IPS-18c (cell line): ENCODE measurements around the gene TMEM74B.
"Not testable (repeated sequence)": the region's sequence is repeated elsewhere in the genome, so short reads cannot be mapped to it uniquely, and the experiment has no call there.

Experiments
- H3K4me3 ChIP-seq: 2 replicates; pipeline ENCODE4 v1.7.0; 2013; ENCODE audit warnings: low read depth, mild to moderate bottlenecking, low read length, moderate library complexity; ENCODE audit not compliant: insufficient read depth
- H3K9me3 ChIP-seq: one replicate; pipeline ENCODE4 v1.6.1; 2013; ENCODE audit warnings: mild to moderate bottlenecking, low read length, moderate library complexity; ENCODE audit not compliant: control insufficient read depth, insufficient read depth

TMEM74B gene

DNA sequence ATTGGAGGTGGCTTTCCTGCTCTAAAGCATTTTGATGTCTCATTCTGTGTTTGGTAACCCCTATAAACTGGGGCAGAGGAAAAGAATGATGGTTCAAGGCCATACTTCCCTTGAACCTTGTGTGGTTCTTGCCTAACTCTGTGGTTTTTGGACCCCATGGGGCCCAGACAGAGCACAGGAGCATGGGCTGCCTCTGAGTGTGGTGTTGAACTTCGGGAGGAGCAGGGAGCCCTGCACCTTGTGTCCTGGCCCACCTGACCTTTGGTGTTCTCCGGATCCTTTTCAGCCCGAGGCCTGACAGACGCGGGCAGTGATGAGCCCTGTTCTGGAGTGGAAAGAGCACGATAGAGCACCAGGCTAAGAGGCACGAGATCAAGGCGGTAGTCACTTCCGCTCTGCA is 18.8 kb downstream of the TMEM74B start:
- no peaks in the 10 kb centered on the region for H3K9me3 ChIP-seq

DNA sequence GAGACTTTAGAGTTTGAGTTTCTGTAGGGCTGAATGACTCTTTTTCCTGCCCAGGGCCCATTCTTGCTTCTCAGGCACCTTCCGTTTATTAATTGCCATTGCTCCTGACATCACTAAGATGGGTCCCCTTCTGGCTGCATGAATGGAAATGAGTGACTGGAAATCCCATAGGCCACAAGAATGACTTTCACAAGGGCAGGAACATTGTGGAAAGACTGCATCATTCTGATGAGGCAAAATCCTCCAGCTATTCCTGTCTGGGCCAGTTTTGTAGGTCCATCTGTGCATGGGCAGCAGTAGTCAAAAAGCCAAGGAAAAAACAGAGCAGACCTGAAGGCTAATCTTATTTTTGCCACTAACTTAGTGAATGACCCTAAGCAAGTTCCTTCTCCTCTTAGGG is 19.3 kb downstream of the TMEM74B start:
- no peak overlapping the region for H3K4me3 ChIP-seq
- H3K9me3 ChIP-seq, result no peaks in the 10 kb centered on the region

More for the DNA sequence above, 18.8 kb downstream of the TMEM74B start:
- H3K4me3 ChIP-seq, result no peak overlapping the region

DNA sequence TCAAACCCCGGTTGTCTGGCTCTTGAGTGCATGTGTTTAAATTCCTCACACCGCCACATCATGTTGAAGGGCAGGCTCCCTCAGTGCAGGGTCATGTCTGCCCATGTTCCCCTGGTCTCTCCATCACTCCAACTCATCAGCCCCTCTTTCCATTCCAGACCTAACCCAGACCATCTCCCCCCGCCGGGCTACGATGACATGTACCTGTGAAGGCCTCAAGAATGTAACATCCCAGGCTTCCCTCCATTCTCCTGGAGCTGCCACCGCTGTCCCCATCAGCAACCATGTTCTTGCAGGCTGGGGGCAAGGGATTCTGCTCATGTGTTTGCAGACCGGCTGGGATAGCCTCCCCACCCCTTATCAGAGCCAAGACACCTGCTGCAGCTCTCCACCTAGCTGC is 19.9 kb downstream of the TMEM74B start:
- H3K4me3 ChIP-seq, result no peak overlapping the region
- H3K9me3 ChIP-seq, result no peaks in the 10 kb centered on the region

DNA sequence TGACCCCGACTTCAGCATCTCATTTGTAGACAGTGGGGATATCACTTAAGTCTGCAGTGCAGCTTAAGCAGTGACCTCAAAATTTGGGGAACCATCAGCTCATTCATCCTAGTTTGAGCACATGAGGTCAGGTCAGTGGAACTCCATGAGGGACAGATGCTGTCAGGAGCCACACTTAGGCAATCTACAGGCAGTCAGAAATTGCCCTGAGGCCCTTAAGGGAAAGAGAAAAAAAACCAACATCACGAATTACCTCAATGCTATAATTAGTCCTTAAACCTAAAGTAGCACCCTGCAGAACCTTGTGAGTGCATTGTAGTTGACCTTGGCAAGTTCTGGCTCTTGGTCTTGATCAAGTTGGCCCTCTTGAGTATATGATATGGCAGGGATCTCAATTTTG is 21.1 kb downstream of the TMEM74B start:
- H3K4me3 ChIP-seq, result no peak overlapping the region
- H3K9me3 ChIP-seq, result no peaks in the 10 kb centered on the region

DNA sequence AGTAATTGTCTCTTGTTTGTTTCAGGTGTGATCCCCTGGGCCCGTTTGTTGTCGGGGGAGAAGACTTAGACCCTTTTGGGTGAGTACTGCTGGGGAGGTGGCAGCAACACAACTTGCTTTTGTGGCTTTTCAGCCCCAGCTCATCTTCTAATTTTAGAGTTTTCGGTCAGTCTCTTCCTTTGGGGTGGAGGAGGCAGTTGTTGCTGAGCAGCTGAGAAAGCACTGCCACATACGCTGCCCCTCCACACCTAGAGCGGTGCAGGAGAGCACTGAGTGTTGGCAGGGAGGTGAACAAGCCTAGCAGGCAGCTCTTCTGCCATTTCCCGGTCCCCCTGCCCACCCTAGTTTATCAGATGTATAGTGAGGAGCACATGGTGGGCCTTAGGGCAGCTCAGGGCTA is 21.7 kb downstream of the TMEM74B start:
- H3K4me3 ChIP-seq, result no peak overlapping the region
- no peaks in the 10 kb centered on the region for H3K9me3 ChIP-seq

DNA sequence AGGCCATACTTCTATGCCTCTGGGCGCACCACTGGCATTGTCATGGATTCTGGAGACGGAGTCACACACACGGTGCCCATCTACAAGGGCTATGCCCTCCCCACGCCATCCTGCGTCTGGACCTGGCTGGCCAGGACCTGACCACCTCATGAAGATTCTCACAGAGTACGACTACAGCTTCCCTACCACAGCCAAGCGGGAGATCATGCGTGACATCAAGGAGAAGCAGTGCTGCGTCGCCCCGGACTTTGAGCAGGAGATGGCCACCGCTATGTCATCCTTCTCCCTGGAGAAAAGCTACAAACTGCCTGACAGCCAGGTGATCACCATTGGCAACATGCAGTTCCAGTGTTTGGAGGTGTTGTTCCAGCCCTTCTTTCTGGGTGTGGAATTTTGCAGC is 23.8 kb downstream of the TMEM74B start:
- H3K4me3 ChIP-seq, result no peak overlapping the region

DNA sequence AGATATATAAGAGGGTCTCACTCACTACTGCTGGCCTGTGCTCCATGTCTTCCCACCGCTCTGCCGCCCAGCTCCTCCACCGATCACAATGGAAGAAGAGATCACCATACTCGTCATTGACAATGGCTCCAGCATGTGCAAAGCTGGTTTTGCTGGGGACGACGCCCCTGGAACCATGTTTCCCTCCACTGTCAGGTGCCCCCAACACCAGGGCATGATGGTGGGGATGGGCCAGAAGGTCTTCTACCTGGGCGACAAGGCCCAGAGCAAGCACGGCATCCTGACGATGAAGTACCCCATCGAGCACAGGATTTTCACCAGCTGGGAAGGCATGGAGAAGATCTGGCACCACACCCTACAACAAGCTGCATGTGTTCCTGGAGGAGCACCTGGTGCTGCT is 24.3 kb downstream of the TMEM74B start:
- Histone ChIP-seq H3K4me3 (no peak overlapping the region), H3K9me3 (no peaks in the 10 kb centered on the region)

More for the DNA sequence above, 23.8 kb downstream of the TMEM74B start:
- no peaks in the 10 kb centered on the region for H3K9me3 ChIP-seq

DNA sequence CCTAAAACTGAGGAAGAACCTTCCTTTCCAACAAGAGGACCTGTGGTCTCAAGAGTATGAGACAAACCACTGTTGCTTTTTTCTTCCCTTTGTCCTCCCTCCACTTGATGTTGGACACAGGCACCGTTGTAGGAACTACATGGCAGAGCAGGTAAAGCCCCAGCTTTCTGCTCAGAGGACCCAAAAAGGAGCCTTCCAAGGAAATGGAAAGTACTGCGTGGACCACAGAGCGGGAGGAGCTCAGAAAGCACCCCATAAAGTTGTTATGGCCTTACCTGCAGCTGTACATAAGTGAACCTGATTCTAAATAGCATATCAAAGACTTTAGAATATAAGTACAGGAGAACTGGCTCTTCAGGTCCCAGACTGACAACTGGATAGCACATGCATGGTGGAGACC is 29.4 kb downstream of the TMEM74B start:
- H3K9me3 ChIP-seq, result no peaks in the 10 kb centered on the region
- H3K4me3 ChIP-seq, result no peak overlapping the region

DNA sequence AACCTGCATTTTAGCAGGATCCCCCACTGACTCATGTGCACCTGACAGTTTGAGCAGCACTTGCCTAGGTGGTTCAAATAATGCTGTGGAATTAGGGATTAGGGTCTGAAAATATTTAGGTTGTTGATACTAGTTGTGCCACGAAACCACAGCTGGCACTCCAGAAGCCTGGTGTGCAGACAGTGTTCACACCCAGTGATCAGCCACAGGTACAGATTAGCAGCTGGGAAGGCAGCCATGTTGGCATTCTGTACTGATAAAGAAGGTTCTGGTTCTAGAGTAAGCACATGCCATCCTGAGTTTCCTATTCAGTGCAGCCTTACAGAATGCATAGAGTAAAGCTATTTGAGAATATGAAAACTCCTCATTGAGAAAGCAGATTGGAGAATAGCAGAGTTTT is 30.1 kb downstream of the TMEM74B start:
- H3K9me3 ChIP-seq, result no peaks in the 10 kb centered on the region
- no peak overlapping the region for H3K4me3 ChIP-seq

DNA sequence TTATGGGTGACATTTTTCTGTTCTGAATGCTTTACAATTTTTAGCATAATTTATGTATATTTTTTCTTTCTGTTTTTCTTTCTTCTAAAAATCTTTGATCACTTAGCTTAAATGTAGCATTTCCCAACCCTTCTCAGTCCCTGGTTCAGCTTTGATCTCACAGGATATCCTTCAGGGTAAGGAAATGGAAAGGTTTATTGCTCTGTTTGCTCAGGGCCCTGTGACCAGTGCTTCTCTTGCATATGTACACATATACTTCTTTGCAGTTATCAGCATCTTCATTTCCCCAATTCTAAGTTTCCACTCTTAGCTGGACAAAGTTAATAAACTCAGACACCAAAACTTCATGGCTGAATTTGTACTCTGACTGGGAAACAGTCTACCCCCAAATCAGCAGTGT is 30.6 kb downstream of the TMEM74B start:
- Histone ChIP-seq H3K4me3 (no peak overlapping the region), H3K9me3 (no peaks in the 10 kb centered on the region)

DNA sequence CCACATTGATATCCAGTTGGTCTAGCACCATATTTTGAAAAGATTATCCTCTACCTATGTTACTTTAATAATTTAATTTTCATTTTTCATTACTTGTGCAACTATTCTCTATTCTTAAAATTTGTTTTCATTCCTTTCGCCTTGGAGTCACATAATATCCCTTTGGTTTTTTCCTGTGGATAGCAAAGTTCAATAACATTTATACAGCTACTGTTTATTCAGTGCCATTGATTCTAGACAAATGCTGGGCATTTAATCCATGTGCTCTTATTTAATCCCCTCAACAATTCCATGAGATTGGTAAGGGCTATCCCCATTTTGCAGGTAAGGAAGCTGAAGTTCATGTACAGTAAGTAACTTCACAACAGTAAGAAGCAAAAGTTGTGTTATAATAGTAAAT is 33.8 kb downstream of the TMEM74B start:
- Histone ChIP-seq H3K9me3 (no peaks in the 10 kb centered on the region), H3K4me3 (no peak overlapping the region)

DNA sequence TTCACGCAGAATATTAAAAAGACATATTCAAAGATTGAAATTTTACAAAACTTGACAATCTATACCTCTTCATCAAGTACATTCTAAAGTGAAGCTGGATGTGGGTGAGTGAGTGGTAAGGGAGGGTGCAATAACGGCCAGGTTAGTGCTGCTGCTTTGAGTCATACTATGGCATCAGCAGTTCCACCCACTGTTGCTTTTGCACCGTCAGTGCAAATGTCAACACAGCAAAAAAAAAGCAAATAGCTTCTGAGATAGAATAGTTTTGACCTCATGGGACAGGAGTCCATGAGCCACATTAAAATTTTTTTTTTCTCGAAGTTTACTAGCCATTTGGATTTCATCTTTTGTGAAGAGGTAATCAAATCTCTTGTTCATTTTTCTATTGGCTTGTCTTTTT is 34.6 kb downstream of the TMEM74B start:
- H3K9me3 ChIP-seq, result no peaks in the 10 kb centered on the region
- H3K4me3 ChIP-seq, result no peak overlapping the region

DNA sequence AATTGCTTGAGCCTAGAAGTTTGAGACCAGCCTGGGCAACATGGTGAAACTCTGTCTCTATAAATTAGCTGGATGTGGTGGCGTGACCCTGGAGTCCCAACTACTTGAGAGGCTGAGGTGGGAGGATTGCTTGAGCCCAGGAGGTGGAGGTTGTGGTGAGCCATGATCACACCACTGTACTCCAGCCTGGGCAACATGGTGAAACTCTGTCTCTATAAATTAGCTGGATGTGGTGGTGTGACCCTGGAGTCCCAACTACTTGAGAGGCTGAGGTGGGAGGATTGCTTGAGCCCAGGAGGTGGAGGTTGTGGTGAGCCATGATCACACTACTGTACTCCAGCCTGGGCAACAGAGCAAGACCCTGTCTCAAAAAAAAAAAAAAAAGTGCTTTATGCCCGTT is 35.0 kb downstream of the TMEM74B start:
- H3K4me3 ChIP-seq, H3K9me3 ChIP-seq: not testable (repeated sequence)

DNA sequence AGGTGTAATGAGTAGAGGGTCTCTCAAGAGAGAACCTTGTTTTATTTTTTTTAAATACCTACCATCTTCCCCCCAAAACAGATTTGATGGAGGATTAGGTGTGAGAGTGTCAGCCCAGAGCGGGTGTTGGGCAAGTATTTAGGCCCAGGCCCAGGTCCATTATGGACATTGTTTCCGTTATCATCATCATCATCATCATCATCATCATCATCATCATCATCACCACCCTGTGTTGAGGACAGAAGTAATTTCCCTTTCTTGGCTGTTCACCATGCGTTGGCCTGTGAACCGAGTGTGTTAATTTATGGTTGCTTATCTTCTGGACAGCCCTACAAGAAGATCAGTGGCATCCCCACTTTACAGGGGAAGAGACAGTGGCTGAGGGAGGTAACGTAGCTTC is 37.8 kb downstream of the TMEM74B start:
- no peaks in the 10 kb centered on the region for H3K9me3 ChIP-seq
- H3K4me3 ChIP-seq, result no peak overlapping the region

DNA sequence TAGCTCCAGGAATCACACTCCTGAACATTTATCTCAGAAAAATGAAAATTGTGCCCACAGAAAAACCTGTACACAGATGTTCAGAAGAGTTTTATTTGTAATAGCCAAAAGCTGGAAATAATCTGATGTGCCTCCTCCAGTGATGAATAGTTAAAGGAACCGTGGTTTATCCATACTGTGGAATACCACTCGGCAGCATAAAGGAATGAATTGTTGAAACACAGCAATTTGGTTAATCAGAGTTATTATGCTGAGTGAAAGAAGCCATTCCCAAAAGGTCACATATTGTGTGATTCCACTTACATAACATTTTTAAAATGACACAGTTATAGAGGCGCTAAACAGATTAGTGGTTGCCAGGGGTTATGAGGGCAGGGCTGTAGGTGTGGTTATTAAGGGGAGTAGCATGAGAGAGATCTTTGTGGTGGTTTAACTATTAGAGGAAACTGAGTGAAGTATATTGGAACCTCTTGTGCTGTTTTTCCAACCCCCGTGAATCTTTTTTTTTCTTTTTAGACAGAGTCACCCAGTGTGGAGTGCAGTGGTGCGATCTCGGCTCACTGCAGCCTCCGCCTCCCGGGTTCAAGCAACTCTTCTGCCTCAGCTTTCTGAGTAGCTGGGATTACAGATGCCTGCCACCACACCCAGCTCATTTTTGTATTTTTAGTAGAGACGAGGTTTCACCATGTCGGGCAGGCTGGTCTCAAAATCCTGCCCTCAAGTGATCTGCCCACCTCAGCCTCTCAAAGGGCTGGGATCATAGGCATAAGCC is 40.2 kb downstream of the TMEM74B start:
- Histone ChIP-seq H3K9me3 (no peaks in the 10 kb centered on the region), H3K4me3 (no peak overlapping the region)

DNA sequence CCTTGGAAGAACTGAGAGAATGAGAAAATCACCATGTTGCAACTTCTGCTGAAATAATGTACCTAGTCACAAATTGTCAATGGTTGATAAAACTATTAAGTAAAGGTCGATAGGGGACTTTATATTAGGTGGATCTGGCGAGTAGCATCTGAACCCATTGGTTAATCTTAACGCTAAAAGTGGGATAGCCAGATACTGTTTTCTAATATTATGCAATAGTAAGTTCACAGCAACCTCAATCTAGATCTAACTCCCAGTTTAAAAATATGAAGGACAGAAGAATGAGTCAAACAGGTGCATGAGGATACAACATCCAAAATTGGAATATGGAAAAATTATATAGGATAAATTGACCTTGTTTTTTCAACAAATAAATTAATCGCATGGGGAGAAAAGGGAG is 47.5 kb downstream of the TMEM74B start:
- no peaks in the 10 kb centered on the region for H3K9me3 ChIP-seq
- H3K4me3 ChIP-seq, result no peak overlapping the region

DNA sequence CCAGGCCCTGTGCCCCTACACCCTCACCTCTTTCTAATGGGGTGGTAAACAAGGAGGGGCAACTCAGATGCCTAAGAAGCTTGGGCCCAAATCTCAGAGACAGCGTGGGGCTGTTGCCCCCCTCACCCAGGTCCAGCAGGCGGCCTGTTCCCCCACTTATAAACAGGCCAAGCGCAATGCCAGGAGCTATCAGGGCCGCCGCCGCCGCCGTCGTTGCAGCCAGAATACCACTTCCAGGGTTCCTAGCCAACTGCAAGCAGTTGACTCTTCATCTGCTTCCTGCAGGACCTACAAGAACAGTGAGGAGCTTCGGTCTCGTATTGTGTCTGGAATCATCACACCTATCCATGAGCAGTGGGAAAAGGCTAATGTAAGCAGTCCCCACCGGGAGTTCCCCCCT is 49.9 kb downstream of the TMEM74B start:
- H3K4me3 ChIP-seq, result no peak overlapping the region
- no peaks in the 10 kb centered on the region for H3K9me3 ChIP-seq

DNA sequence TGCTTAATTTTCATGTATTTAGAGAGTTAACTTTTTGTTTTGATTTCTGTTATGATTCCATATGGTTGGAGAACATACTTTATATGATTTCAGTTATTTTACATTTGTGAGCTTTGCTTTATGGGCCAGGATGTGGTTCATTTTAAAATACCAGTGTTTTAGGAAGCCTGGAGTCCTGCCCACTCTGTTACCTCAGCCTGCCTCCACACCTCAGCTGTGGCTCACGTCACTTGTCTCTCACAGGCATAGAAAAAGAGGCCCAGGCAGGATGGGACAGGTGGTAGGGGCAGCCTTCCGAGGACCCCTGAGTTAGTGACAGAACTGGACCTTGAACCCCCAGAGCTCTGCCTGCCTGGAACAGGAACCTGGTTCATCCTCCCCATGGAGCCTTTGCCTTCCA is 50.4 kb downstream of the TMEM74B start:
- Histone ChIP-seq H3K4me3 (no peak overlapping the region), H3K9me3 (no peaks in the 10 kb centered on the region)

DNA sequence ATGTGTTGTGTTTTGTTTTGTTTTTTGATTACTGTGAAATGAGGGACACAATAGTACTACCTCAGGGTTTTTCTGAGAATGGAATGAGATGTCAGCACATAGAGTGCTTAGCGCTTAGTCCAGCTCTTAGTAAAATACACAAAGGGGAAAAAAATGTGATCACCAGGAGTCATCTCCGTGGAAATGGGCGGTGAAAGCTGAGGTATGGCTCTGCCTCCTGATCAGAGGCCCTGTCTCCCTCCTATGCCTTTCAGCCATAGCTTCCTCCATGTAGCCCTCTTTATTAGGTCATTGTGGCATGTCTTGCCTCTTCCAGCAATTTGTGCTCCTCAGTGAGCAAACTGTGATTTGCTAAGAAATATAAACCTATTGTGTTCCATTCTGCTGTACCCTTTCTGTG is 53.4 kb downstream of the TMEM74B start:
- Histone ChIP-seq H3K4me3 (no peak overlapping the region), H3K9me3 (no peaks in the 10 kb centered on the region)
